HepG2 (cell line): ENCODE measurements around the gene UXS1. TPM values are rescaled to one million over a fixed set of nuclear protein-coding genes. Genes with fewer than 3 reads are reported as not detected.
A peak's percentile ranks its signal among the peaks of the same experiment; 100 is the strongest.

Experiments
- KDM2A ChIP-seq: sonication (generic); formaldehyde crosslinking; IDR thresholded peaks from 2 replicates; pipeline ENCODE4 v1.4.0; 2020; ENCODE audit warnings: low read depth, missing genetic modification reagents, borderline replicate concordance
- MEIS1 ChIP-seq: sonication (generic); formaldehyde crosslinking; IDR thresholded peaks from 2 replicates; pipeline ENCODE4 v1.9.0; 2021; ENCODE audit warnings: mild to moderate bottlenecking, missing genetic modification reagents, moderate library complexity, borderline replicate concordance
- MZF1 ChIP-seq: sonication (generic); formaldehyde crosslinking; IDR thresholded peaks from 2 replicates; pipeline ENCODE4 v1.8.1; 2023; ENCODE audit warnings: mild to moderate bottlenecking, missing genetic modification reagents, borderline replicate concordance
- NR0B2 ChIP-seq: sonication (generic); formaldehyde crosslinking; IDR thresholded peaks from 2 replicates; pipeline ENCODE4 v1.4.0; 2020; ENCODE audit warnings: mild to moderate bottlenecking, missing genetic modification reagents
- RCOR2 ChIP-seq: IDR thresholded peaks from 2 replicates; pipeline ENCODE4 v1.6.1; 2016; ENCODE audit warnings: missing biosample characterization, missing genetic modification reagents
- RXRA ChIP-seq: sonication (generic); formaldehyde crosslinking; IDR thresholded peaks from 2 replicates; pipeline ENCODE4 v1.5.1; 2020; ENCODE audit warnings: missing genetic modification reagents
- SMARCE1 ChIP-seq: fragments of 450-650 bp; IDR thresholded peaks from 2 replicates; pipeline ENCODE4 v1.6.1; 2017; ENCODE audit warnings: borderline replicate concordance
- TCF7 ChIP-seq: sonication (generic); IDR thresholded peaks from 2 replicates; pipeline ENCODE4 v1.6.1; 2016; ENCODE audit warnings: antibody characterized with exemption, low read depth
- ZNF20 ChIP-seq: sonication (generic); formaldehyde crosslinking; IDR thresholded peaks from 2 replicates; pipeline ENCODE4 v1.4.0; 2020; ENCODE audit warnings: mild to moderate bottlenecking, moderate library complexity, missing genetic modification reagents
- ZNF407 ChIP-seq: sonication (generic); formaldehyde crosslinking; IDR thresholded peaks from one replicate; pipeline ENCODE4 v1.5.1; 2020; ENCODE audit warnings: mild to moderate bottlenecking, missing genetic modification reagents; ENCODE audit errors: not compliant biosample characterization
- ZNF557 ChIP-seq: sonication (generic); formaldehyde crosslinking; IDR thresholded peaks from 2 replicates; pipeline ENCODE4 v1.4.0; 2020; ENCODE audit warnings: missing genetic modification reagents
- ZNF619 ChIP-seq: sonication (generic); formaldehyde crosslinking; IDR thresholded peaks from 2 replicates; pipeline ENCODE4 v1.4.0; 2020; ENCODE audit warnings: mild to moderate bottlenecking, missing genetic modification reagents
- polyA plus RNA-seq, 8 experiments: library from polyadenylated mRNA; depleted of rRNA in 3 of 8; stranded (reverse) in 7 of 8; unstranded in 1 of 8; fragments of >200 nt; fragmentation: Illumina TruSeq in 4 of 8; extraction: Trizol in 4 of 8; gene quantifications; 2 replicates each; pipeline versions ENCODE4 v1.2.1 to v1.2.3, GENCODE V29; 2011 to 2016; ENCODE audit warnings: low read depth in 4 of 8, missing spikeins in 1 of 8, mixed read lengths in 1 of 8; ENCODE audit not compliant: insufficient read depth in 1 of 8
- total RNA-seq, 5 experiments: library from RNA; depleted of rRNA; stranded (reverse); fragments of >200 nt; fragmentation: Illumina TruSeq; extraction: Trizol; gene quantifications; 2 replicates each; pipeline ENCODE4 v1.2.3, GENCODE V29; 2016; ENCODE audit warnings: low read depth in 1 of 5
- TF ChIP-seq, protein P1 (sequence below): sonication (generic); formaldehyde crosslinking; IDR thresholded peaks from 2 replicates; pipeline ENCODE4 v1.8.1; 2022; ENCODE audit warnings: low read depth, mild to moderate bottlenecking, missing genetic modification reagents
- TF ChIP-seq, protein P2 (sequence below): IDR thresholded peaks from 2 replicates; pipeline ENCODE4 v1.4.0; 2020; ENCODE audit warnings: mild to moderate bottlenecking, missing genetic modification reagents

The UXS1 gene
- total and polyA plus RNA-seq, 2 of the 13 experiments (the other 11 are each of a cell fraction or from before 2014, with no cell fraction given), result 53.3 to 110 TPM

DNA sequence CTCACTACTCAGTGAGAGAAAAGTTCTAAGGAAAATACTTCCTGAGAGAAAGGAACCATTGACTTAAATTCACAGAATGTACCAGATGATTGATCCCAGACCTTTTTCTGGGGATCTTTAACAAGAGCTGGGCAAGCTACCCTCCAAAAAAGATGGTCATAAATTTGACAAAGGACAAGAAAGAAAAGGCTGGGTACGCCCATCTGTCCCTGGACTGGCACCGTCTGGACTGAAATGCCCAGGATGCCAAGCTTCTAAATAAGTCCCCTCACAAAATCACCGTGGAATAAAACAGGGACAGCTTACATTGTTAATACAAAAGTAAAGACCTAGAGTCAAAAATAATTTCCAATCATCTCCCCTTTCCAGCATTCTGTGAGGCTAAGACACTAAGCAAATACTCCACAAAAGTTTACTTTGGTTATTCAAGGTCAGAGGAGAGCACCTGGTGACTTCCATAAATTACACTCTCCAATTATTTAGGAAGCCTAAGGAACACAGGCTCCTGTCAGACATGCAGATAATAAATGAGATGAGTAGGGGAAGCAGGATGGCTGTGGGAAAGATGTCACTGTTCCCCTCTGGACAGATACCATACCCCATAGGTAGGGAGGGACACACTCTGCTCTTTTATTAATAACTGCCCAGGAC lies 69.9 kb downstream of the UXS1 start (continued):
- TF ChIP-seq ZNF407 (CRISPR knock-in tag), result no peak
- no peak for TF ChIP-seq MEIS1 (CRISPR knock-in tag)
- TF ChIP-seq ZNF20 (CRISPR knock-in tag), result no peak
- TF ChIP-seq NR0B2 (CRISPR knock-in tag), result no peak
- TF ChIP-seq RXRA (CRISPR knock-in tag), result no peak
- no peak for TF ChIP-seq ZNF619 (CRISPR knock-in tag)
- no peak for TF ChIP-seq TCF7
- no peak for TF ChIP-seq MZF1 (CRISPR knock-in tag)
- TF ChIP-seq RCOR2 (CRISPR knock-in tag), result 0 out of 2 replicates have a peak, but pooled peaks have one; percentile 12
- TF ChIP-seq, protein P1, sequence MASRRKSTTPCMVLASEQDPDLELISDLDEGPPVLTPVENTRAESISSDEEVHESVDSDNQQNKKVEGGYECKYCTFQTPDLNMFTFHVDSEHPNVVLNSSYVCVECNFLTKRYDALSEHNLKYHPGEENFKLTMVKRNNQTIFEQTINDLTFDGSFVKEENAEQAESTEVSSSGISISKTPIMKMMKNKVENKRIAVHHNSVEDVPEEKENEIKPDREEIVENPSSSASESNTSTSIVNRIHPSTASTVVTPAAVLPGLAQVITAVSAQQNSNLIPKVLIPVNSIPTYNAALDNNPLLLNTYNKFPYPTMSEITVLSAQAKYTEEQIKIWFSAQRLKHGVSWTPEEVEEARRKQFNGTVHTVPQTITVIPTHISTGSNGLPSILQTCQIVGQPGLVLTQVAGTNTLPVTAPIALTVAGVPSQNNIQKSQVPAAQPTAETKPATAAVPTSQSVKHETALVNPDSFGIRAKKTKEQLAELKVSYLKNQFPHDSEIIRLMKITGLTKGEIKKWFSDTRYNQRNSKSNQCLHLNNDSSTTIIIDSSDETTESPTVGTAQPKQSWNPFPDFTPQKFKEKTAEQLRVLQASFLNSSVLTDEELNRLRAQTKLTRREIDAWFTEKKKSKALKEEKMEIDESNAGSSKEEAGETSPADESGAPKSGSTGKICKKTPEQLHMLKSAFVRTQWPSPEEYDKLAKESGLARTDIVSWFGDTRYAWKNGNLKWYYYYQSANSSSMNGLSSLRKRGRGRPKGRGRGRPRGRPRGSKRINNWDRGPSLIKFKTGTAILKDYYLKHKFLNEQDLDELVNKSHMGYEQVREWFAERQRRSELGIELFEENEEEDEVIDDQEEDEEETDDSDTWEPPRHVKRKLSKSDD (CRISPR knock-in tag), result no peak
- no peak for TF ChIP-seq KDM2A (CRISPR knock-in tag)
- TF ChIP-seq, protein P2, sequence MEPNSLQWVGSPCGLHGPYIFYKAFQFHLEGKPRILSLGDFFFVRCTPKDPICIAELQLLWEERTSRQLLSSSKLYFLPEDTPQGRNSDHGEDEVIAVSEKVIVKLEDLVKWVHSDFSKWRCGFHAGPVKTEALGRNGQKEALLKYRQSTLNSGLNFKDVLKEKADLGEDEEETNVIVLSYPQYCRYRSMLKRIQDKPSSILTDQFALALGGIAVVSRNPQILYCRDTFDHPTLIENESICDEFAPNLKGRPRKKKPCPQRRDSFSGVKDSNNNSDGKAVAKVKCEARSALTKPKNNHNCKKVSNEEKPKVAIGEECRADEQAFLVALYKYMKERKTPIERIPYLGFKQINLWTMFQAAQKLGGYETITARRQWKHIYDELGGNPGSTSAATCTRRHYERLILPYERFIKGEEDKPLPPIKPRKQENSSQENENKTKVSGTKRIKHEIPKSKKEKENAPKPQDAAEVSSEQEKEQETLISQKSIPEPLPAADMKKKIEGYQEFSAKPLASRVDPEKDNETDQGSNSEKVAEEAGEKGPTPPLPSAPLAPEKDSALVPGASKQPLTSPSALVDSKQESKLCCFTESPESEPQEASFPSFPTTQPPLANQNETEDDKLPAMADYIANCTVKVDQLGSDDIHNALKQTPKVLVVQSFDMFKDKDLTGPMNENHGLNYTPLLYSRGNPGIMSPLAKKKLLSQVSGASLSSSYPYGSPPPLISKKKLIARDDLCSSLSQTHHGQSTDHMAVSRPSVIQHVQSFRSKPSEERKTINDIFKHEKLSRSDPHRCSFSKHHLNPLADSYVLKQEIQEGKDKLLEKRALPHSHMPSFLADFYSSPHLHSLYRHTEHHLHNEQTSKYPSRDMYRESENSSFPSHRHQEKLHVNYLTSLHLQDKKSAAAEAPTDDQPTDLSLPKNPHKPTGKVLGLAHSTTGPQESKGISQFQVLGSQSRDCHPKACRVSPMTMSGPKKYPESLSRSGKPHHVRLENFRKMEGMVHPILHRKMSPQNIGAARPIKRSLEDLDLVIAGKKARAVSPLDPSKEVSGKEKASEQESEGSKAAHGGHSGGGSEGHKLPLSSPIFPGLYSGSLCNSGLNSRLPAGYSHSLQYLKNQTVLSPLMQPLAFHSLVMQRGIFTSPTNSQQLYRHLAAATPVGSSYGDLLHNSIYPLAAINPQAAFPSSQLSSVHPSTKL, result peak; percentile 79
- no peak for TF ChIP-seq SMARCE1
- TF ChIP-seq ZNF557 (CRISPR knock-in tag), result no peak
